Measurements from ENCODE around the gene PITX3.
"Not testable (repeated sequence)": the region's sequence is repeated elsewhere in the genome, so short reads cannot be mapped to it uniquely, and the experiment has no call there.

PITX3 gene

DNA sequence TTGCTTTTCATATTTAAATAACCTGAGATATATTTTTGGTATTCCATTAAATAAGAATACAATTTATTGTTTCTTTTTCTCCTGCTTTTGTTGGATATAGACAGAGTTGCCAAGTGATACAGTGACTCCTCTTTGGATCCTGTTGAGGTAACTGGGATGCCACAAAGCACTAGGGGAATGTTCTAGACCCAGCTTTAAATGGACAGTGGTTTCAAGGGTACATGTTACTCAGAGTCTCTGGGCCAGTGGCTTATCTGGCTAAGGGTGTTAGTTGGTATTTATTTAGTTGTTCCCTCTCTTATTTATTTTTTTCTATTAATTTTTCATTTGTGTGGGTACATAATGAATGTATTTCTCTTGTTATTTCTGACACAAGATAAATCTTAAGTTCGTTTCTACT, 13.1 kb upstream of the PITX3 start:
- ATAC-seq = no peak
- TF ChIP-seq ZNF8 (CRISPR knock-in tag; IDR thresholded peaks at IDR 0.05) (no peak), TOX (CRISPR knock-in tag; IDR thresholded peaks at IDR 0.05; ENCODE audit: borderline replicate concordance) (no peak), ARNTL (CRISPR knock-in tag; IDR thresholded peaks at IDR 0.05; ENCODE audit: borderline replicate concordance, low read depth) (no peak), BACH2 (CRISPR knock-in tag; IDR thresholded peaks at IDR 0.05; ENCODE audit: borderline replicate concordance) (no peak), ZNF565 (CRISPR knock-in tag; conservative IDR thresholded peaks at IDR 0.05; ENCODE audit: low read depth) (no peak), POU6F1 (CRISPR knock-in tag; IDR thresholded peaks at IDR 0.05; ENCODE audit: borderline replicate concordance, low read depth) (no peak), SNAI2 (CRISPR knock-in tag; IDR thresholded peaks at IDR 0.05) (no peak), OSR1 (CRISPR knock-in tag; IDR thresholded peaks at IDR 0.05) (no peak), ZFP30 (CRISPR knock-in tag; IDR thresholded peaks at IDR 0.05) (no peak), RARB (CRISPR knock-in tag; IDR thresholded peaks at IDR 0.05) (no peak), ZFP3 (CRISPR knock-in tag; IDR thresholded peaks at IDR 0.05) (no peak), GLIS3 (CRISPR knock-in tag; IDR thresholded peaks at IDR 0.05) (no peak), ZC3H10 (CRISPR knock-in tag; IDR thresholded peaks at IDR 0.05) (no peak), TSHZ2 (CRISPR knock-in tag; IDR thresholded peaks at IDR 0.05) (no peak), PATZ1 (CRISPR knock-in tag; IDR thresholded peaks at IDR 0.05; ENCODE audit: borderline replicate concordance) (no peak), TCF4 (CRISPR knock-in tag; IDR thresholded peaks at IDR 0.05; ENCODE audit: borderline replicate concordance) (no peak)
- TF ChIP-seq, protein P1, sequence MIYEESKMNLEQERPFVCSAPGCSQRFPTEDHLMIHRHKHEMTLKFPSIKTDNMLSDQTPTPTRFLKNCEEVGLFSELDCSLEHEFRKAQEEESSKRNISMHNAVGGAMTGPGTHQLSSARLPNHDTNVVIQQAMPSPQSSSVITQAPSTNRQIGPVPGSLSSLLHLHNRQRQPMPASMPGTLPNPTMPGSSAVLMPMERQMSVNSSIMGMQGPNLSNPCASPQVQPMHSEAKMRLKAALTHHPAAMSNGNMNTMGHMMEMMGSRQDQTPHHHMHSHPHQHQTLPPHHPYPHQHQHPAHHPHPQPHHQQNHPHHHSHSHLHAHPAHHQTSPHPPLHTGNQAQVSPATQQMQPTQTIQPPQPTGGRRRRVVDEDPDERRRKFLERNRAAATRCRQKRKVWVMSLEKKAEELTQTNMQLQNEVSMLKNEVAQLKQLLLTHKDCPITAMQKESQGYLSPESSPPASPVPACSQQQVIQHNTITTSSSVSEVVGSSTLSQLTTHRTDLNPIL (CRISPR knock-in tag; IDR thresholded peaks at IDR 0.05; ENCODE audit: low read depth) = no peak
- TF ChIP-seq, protein P2, sequence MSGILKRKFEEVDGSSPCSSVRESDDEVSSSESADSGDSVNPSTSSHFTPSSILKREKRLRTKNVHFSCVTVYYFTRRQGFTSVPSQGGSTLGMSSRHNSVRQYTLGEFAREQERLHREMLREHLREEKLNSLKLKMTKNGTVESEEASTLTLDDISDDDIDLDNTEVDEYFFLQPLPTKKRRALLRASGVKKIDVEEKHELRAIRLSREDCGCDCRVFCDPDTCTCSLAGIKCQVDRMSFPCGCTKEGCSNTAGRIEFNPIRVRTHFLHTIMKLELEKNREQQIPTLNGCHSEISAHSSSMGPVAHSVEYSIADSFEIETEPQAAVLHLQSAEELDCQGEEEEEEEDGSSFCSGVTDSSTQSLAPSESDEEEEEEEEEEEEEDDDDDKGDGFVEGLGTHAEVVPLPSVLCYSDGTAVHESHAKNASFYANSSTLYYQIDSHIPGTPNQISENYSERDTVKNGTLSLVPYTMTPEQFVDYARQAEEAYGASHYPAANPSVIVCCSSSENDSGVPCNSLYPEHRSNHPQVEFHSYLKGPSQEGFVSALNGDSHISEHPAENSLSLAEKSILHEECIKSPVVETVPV (CRISPR knock-in tag; IDR thresholded peaks at IDR 0.05) = no peak

DNA sequence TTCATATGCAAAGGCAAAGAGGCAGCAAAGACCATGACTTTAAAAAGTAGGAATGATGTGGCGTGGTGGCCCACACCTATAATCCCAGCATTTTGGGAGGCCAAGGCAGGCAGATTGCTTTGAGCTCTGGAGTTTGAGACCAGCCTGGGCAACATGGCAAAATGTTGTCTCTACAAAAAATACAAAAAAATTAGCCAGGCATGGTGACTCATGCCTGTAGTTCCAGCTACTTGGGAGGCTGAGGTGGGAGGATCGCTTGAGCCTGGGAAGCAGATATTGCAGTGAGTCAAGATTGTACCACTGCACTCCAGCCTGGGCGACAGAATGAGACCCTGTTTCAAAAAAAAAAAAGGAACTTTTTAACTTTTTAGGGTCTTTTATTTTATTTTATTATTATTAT, 11.2 kb upstream of the PITX3 start:
- not testable (repeated sequence) for ATAC-seq

- ATAC-seq = no peak
- TF ChIP-seq TCF4 (CRISPR knock-in tag; IDR thresholded peaks at IDR 0.05; ENCODE audit: borderline replicate concordance) (no peak), TSHZ2 (CRISPR knock-in tag; IDR thresholded peaks at IDR 0.05) (no peak), GLIS3 (CRISPR knock-in tag; IDR thresholded peaks at IDR 0.05) (no peak), RARB (CRISPR knock-in tag; IDR thresholded peaks at IDR 0.05) (no peak), PPARA (CRISPR knock-in tag; IDR thresholded peaks at IDR 0.05; ENCODE audit: borderline replicate concordance) (no peak), PATZ1 (CRISPR knock-in tag; IDR thresholded peaks at IDR 0.05; ENCODE audit: borderline replicate concordance) (no peak), CSDC2 (CRISPR knock-in tag; IDR thresholded peaks at IDR 0.05) (no peak), ZNF70 (CRISPR knock-in tag; IDR thresholded peaks at IDR 0.05) (no peak), ESRRG (CRISPR knock-in tag; IDR thresholded peaks at IDR 0.05) (no peak), BACH2 (CRISPR knock-in tag; IDR thresholded peaks at IDR 0.05; ENCODE audit: borderline replicate concordance) (no peak), ZNF8 (CRISPR knock-in tag; IDR thresholded peaks at IDR 0.05) (no peak)
- TF ChIP-seq, protein P2 (CRISPR knock-in tag; IDR thresholded peaks at IDR 0.05) = no peak
These were observed 6.4 kb upstream of the PITX3 start for GRCh38 chr10:102247734-102248133.

Data from SK-N-SH treated with all-trans-retinoic acid at 6 μM for 48 hours (cell line).